DMS79 (cell line): ENCODE data around the gene CGAS.
"Not testable (repeated sequence)": the region's sequence is repeated elsewhere in the genome, so short reads cannot be mapped to it uniquely, and the experiment has no call there.

Experiments
- DNase-seq: peaks from one replicate; lab custom pipeline; 2025; lab: John Stamatoyannopoulos, UW

Gene CGAS

GRCh38 chr6:73395875-73396274 is 56.2 kb downstream of the CGAS start:
- DNase-seq = no peak

GRCh38 chr6:73394577-73395354 is 57.3 kb downstream of the CGAS start, which contains the start of gene DDX43:
TSS of gene DDX43 (plus strand) at chr6:73394828. CDS start at chr6:73394906, 78 bp downstream.
- peak; percentile 66 for DNase-seq

GRCh38 chr6:73393278-73393677 is 58.8 kb downstream of the CGAS start:
- DNase-seq = no peak

- not testable (repeated sequence) for DNase-seq
Measured at GRCh38 chr6:73392188-73392587, 59.9 kb downstream of the CGAS start.

- no peak for DNase-seq
Measured at GRCh38 chr6:73391675-73392074, 60.4 kb downstream of the CGAS start.

GRCh38 chr6:73389854-73390253 is 62.2 kb downstream of the CGAS start:
- no peak for DNase-seq

GRCh38 chr6:73388800-73389512 is 63.1 kb downstream of the CGAS start:
- peak; percentile 34 for DNase-seq

GRCh38 chr6:73388433-73388799 is 63.7 kb downstream of the CGAS start:
- no peak for DNase-seq

- no peak for DNase-seq
Measured at GRCh38 chr6:73382462-73383113, 69.5 kb downstream of the CGAS start.

GRCh38 chr6:73381531-73381930 is 70.6 kb downstream of the CGAS start:
- not testable (repeated sequence) for DNase-seq

- no peak for DNase-seq
Measured at GRCh38 chr6:73377225-73377624, 74.9 kb downstream of the CGAS start.

GRCh38 chr6:73375216-73375615 is 76.9 kb downstream of the CGAS start:
- no peak for DNase-seq
